Kidney epithelial cell (primary cell): ENCODE results near the gene ZMIZ1. TPM values are rescaled to one million over a fixed set of nuclear protein-coding genes. Genes with fewer than 3 reads are reported as not detected.

Experiments used
- DNase-seq: peaks from one replicate; pipeline ENCODE4 v3.0.0-alpha.2; 2010; ENCODE audit warnings: low read depth
- H3K27me3 ChIP-seq: 2 replicates; pipeline ENCODE4 v1.6.0; 2011; ENCODE audit warnings: low read length; ENCODE audit not compliant: control insufficient read depth, insufficient read depth
- H3K36me3 ChIP-seq: 2 replicates; pipeline ENCODE4 v1.5.1; 2011; ENCODE audit warnings: low read length; ENCODE audit not compliant: control insufficient read depth, insufficient read depth
- H3K4me3 ChIP-seq: 2 replicates; pipeline ENCODE4 v1.5.1; 2011; ENCODE audit warnings: low read depth, mild to moderate bottlenecking, control low read depth, low read length
- total RNA-seq: library from RNA; depleted of rRNA; stranded (reverse); fragments of >200 nt; gene quantifications from 2 replicates; pipeline ENCODE4 v1.2.3, GENCODE V29; 2015
- TF ChIP-seq, protein P1 (sequence below): IDR thresholded peaks from 2 replicates; pipeline ENCODE4 v1.5.1; 2011; ENCODE audit warnings: mild to moderate bottlenecking, moderate library complexity, low read length, control low read depth, inconsistent platforms; ENCODE audit not compliant: insufficient read depth, poor library complexity, severe bottlenecking

Gene ZMIZ1
- total RNA-seq, 1 donor from 2014 or later = 57.5 TPM

- no peak for DNase-seq
- Histone ChIP-seq H3K4me3 (no peak overlapping the region), H3K36me3 (peaks cover 1% of the 10 kb centered on the region), H3K27me3 (no peaks in the 10 kb centered on the region)
- TF ChIP-seq, protein P1, sequence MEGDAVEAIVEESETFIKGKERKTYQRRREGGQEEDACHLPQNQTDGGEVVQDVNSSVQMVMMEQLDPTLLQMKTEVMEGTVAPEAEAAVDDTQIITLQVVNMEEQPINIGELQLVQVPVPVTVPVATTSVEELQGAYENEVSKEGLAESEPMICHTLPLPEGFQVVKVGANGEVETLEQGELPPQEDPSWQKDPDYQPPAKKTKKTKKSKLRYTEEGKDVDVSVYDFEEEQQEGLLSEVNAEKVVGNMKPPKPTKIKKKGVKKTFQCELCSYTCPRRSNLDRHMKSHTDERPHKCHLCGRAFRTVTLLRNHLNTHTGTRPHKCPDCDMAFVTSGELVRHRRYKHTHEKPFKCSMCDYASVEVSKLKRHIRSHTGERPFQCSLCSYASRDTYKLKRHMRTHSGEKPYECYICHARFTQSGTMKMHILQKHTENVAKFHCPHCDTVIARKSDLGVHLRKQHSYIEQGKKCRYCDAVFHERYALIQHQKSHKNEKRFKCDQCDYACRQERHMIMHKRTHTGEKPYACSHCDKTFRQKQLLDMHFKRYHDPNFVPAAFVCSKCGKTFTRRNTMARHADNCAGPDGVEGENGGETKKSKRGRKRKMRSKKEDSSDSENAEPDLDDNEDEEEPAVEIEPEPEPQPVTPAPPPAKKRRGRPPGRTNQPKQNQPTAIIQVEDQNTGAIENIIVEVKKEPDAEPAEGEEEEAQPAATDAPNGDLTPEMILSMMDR = no peak
These were observed 111.9 kb downstream of the ZMIZ1 start for GRCh38 chr10:79180414-79181221.

DNA sequence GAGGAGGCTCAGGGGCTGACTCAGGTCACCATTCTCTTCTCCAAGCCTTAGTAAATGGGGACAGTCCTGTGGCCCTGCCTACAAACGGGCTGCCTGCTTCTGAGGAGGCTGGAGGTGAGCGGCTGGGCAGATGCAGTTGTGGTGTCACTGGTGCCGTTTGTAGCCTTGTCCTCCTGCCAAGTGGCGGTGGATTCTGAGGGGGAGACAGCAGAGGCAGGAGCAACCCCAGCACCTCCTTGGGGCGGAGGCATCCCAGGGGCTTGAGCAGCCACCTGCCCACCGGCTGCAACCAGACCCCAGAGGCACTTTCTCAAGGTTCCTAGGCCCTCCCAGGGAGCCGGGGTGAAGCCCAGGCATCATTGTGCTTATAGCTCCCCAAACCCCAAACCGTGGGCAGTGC, 112.5 kb downstream of the ZMIZ1 start:
- Histone ChIP-seq H3K4me3 (no peak overlapping the region), H3K27me3 (no peaks in the 10 kb centered on the region), H3K36me3 (peaks cover 1% of the 10 kb centered on the region)
- DNase-seq = no peak
- TF ChIP-seq, protein P1 = no peak

GRCh38 chr10:79181698-79182521, 113.1 kb downstream of the ZMIZ1 start:
- no peaks in the 10 kb centered on the region for H3K27me3 ChIP-seq
- peaks cover 1% of the 10 kb centered on the region for H3K36me3 ChIP-seq
- H3K4me3 ChIP-seq = no peak overlapping the region
- DNase-seq = no peak
- TF ChIP-seq, protein P1 = no peak

- TF ChIP-seq, protein P1 = no peak
- H3K27me3 ChIP-seq = no peaks in the 10 kb centered on the region
These were observed 114.2 kb downstream of the ZMIZ1 start for GRCh38 chr10:79182781-79183467.

GRCh38 chr10:79183468-79183865, 114.7 kb downstream of the ZMIZ1 start:
- Histone ChIP-seq H3K36me3 (no peaks in the 10 kb centered on the region), H3K27me3 (no peaks in the 10 kb centered on the region), H3K4me3 (no peak overlapping the region)
- no peak for DNase-seq
- TF ChIP-seq, protein P1 = no peak

More at GRCh38 chr10:79182781-79183467, 114.2 kb downstream of the ZMIZ1 start:
- no peak for DNase-seq
- H3K36me3 ChIP-seq = no peaks in the 10 kb centered on the region
- H3K4me3 ChIP-seq = no peak overlapping the region
